H9 (cell line): Measurements from ENCODE around the gene GOLGA3. TPM values are rescaled to one million over a fixed set of nuclear protein-coding genes. Genes with fewer than 3 reads are reported as not detected.

Experiments
- DNase-seq: peaks from one replicate; pipeline ENCODE4 v3.0.0-alpha.2; 2017
- H2AFZ ChIP-seq: one replicate; pipeline ENCODE4 v1.6.1; 2013; ENCODE audit warnings: mild to moderate bottlenecking, low read length, control low read depth, moderate library complexity
- H2AK5ac ChIP-seq: 2 replicates; pipeline ENCODE4 v1.6.1; 2013; ENCODE audit warnings: low read length, control low read depth, mixed read lengths; ENCODE audit not compliant: insufficient read length
- H2BK120ac ChIP-seq: one replicate; pipeline ENCODE4 v1.6.1; 2013; ENCODE audit warnings: low read depth, mild to moderate bottlenecking, low read length, control low read depth, inconsistent platforms; ENCODE audit not compliant: poor library complexity, severe bottlenecking
- H2BK12ac ChIP-seq: 2 replicates; pipeline ENCODE4 v1.6.1; 2013; ENCODE audit warnings: low read length, control low read depth, mixed read lengths, low read depth; ENCODE audit not compliant: insufficient read length
- H2BK15ac ChIP-seq: 2 replicates; pipeline ENCODE4 v1.6.1; 2013; ENCODE audit warnings: low read depth, low read length, control low read depth
- H2BK20ac ChIP-seq: one replicate; pipeline ENCODE4 v1.6.1; 2013; ENCODE audit warnings: low read depth, mild to moderate bottlenecking, low read length, control low read depth, inconsistent platforms; ENCODE audit not compliant: poor library complexity, severe bottlenecking
- H2BK5ac ChIP-seq: 2 replicates; pipeline ENCODE4 v1.6.1; 2013; ENCODE audit warnings: low read length, control low read depth, mixed read lengths; ENCODE audit not compliant: insufficient read length
- H3K14ac ChIP-seq: 2 replicates; pipeline ENCODE4 v1.6.1; 2013; ENCODE audit warnings: low read length, control low read depth; ENCODE audit not compliant: insufficient read depth
- H3K18ac ChIP-seq: 2 replicates; pipeline ENCODE4 v1.6.1; 2013; ENCODE audit warnings: low read depth, mild to moderate bottlenecking, mixed read lengths, low read length, control low read depth; ENCODE audit not compliant: insufficient read length
- H3K23ac ChIP-seq: 2 replicates; pipeline ENCODE4 v1.6.1; 2013; ENCODE audit warnings: low read length, control low read depth, mixed read lengths, low read depth; ENCODE audit not compliant: insufficient read length
- H3K23me2 ChIP-seq: 2 replicates; pipeline ENCODE4 v1.6.1; 2013; ENCODE audit warnings: low read depth, mild to moderate bottlenecking, mixed read lengths, low read length, control low read depth; ENCODE audit not compliant: insufficient read length, poor library complexity, severe bottlenecking
- H3K27ac ChIP-seq: 2 replicates; pipeline ENCODE4 v1.5.1; 2013; ENCODE audit warnings: low read length, control low read depth, mixed read lengths, low read depth; ENCODE audit not compliant: insufficient read length
- H3K27me3 ChIP-seq: 2 replicates; pipeline ENCODE4 v1.6.1; 2013; ENCODE audit warnings: low read length, control low read depth, inconsistent platforms; ENCODE audit not compliant: insufficient read depth
- H3K4ac ChIP-seq: 2 replicates; pipeline ENCODE4 v1.6.1; 2013; ENCODE audit warnings: low read depth, mild to moderate bottlenecking, control low read depth, inconsistent platforms, low read length, moderate library complexity
- H3K4me1 ChIP-seq: 2 replicates; pipeline ENCODE4 v1.6.1; 2013; ENCODE audit warnings: low read length, control low read depth, inconsistent platforms; ENCODE audit not compliant: insufficient read depth
- H3K4me2 ChIP-seq: 2 replicates; pipeline ENCODE4 v1.6.1; 2013; ENCODE audit warnings: low read length, control low read depth, mixed read lengths; ENCODE audit not compliant: insufficient read length, insufficient read depth
- H3K56ac ChIP-seq: 2 replicates; pipeline ENCODE4 v1.6.1; 2013; ENCODE audit warnings: low read depth, mild to moderate bottlenecking, mixed read lengths, low read length, control low read depth; ENCODE audit not compliant: insufficient read length
- H3K79me1 ChIP-seq: 2 replicates; pipeline ENCODE4 v1.6.1; 2013; ENCODE audit warnings: low read depth, mild to moderate bottlenecking, moderate library complexity, low read length, control low read depth, inconsistent platforms; ENCODE audit not compliant: insufficient read depth, poor library complexity, severe bottlenecking
- H3K79me2 ChIP-seq: 2 replicates; pipeline ENCODE4 v1.6.1; 2013; ENCODE audit warnings: low read length, control low read depth, inconsistent platforms; ENCODE audit not compliant: insufficient read depth
- H3K9ac ChIP-seq: 2 replicates; pipeline ENCODE4 v1.6.1; 2013; ENCODE audit warnings: low read length, control low read depth, mixed read lengths; ENCODE audit not compliant: insufficient read length; ENCODE audit errors: extremely low read depth
- H3K9me3 ChIP-seq: one replicate; pipeline ENCODE4 v1.6.1; 2013; ENCODE audit warnings: low read depth, low read length, inconsistent platforms; ENCODE audit not compliant: control insufficient read depth
- H3T11ph ChIP-seq: one replicate; pipeline ENCODE4 v1.6.1; 2013; ENCODE audit warnings: mild to moderate bottlenecking, low read length, control low read depth, inconsistent platforms
- H4K20me1 ChIP-seq: one replicate; pipeline ENCODE4 v1.6.1; 2013; ENCODE audit not compliant: control insufficient read depth, insufficient read length, insufficient read depth
- H4K5ac ChIP-seq: 2 replicates; pipeline ENCODE4 v1.6.1; 2013; ENCODE audit warnings: low read depth, mild to moderate bottlenecking, mixed read lengths, low read length, control low read depth; ENCODE audit not compliant: insufficient read length
- H4K8ac ChIP-seq: replicated peaks from 2 replicates; pipeline ENCODE4 v1.6.1; 2013; ENCODE audit warnings: low read length, control low read depth, mixed read lengths, low read depth; ENCODE audit not compliant: insufficient read length
- H4K91ac ChIP-seq: 2 replicates; pipeline ENCODE4 v1.6.1; 2013; ENCODE audit warnings: low read depth, mild to moderate bottlenecking, moderate library complexity, mixed read lengths, low read length, control low read depth; ENCODE audit not compliant: insufficient read length
- H3K27ac Mint-ChIP-seq, 3 experiments: 2 replicates in 2 of 3; 3 replicates in 1 of 3; pipeline ENCODE4 v1.8.0; 2020 to 2021; ENCODE audit warnings: mixed read lengths in 3 of 3, mild to moderate bottlenecking in 1 of 3, moderate library complexity in 1 of 3
- H3K27me3 Mint-ChIP-seq: 2 replicates; pipeline ENCODE4 v1.8.0; 2021; ENCODE audit warnings: low read depth, mild to moderate bottlenecking, moderate library complexity, mixed read lengths
- H3K36me3 Mint-ChIP-seq, 3 experiments: 2 replicates in 2 of 3; 3 replicates in 1 of 3; pipeline ENCODE4 v1.8.0; 2020 to 2021; ENCODE audit warnings: low read depth in 3 of 3, mixed read lengths in 3 of 3; ENCODE audit not compliant: insufficient read depth in 1 of 3
- H3K4me1 Mint-ChIP-seq, 2 experiments: 2 replicates each; pipeline ENCODE4 v1.8.0; 2020; ENCODE audit warnings: mixed read lengths in 2 of 2
- H3K4me3 Mint-ChIP-seq, 2 experiments: 2 replicates in 1 of 2; 3 replicates in 1 of 2; pipeline ENCODE4 v1.8.0; 2020 to 2021; ENCODE audit warnings: mild to moderate bottlenecking in 2 of 2, mixed read lengths in 2 of 2, moderate library complexity in 1 of 2
- H3K9me3 Mint-ChIP-seq, 2 experiments: 2 replicates in 1 of 2; 3 replicates in 1 of 2; pipeline ENCODE4 v1.8.0; 2020; ENCODE audit warnings: mild to moderate bottlenecking in 2 of 2, mixed read lengths in 2 of 2, moderate library complexity in 1 of 2
- WGBS: extraction: QIAGEN DNeasy Blood & Tissue Kit; methylation state at CpG from one replicate; pipeline ENCODE4 v1.1.7; 2013; ENCODE audit warnings: missing lambda C conversion rate, low lambda C conversion rate, mixed read lengths; ENCODE audit not compliant: insufficient read length; ENCODE audit errors: extremely low coverage; 5-methylcytosine and 5-hydroxymethylcytosine counted together
- total RNA-seq: library from RNA; stranded (reverse); gene quantifications from 2 replicates; pipeline ENCODE4 v1.2.1, GENCODE V29; 2021
- TF ChIP-seq, protein P1 (sequence below): fragments of 200-600 bp; sonication (generic); conservative IDR thresholded peaks from 3 replicates; pipeline ENCODE4 v1.8.0; 2021; ENCODE audit warnings: antibody characterized with exemption, mild to moderate bottlenecking

The GOLGA3 gene
- total RNA-seq, 1 experiment from 2014 or later = 40.1 TPM

DNA sequence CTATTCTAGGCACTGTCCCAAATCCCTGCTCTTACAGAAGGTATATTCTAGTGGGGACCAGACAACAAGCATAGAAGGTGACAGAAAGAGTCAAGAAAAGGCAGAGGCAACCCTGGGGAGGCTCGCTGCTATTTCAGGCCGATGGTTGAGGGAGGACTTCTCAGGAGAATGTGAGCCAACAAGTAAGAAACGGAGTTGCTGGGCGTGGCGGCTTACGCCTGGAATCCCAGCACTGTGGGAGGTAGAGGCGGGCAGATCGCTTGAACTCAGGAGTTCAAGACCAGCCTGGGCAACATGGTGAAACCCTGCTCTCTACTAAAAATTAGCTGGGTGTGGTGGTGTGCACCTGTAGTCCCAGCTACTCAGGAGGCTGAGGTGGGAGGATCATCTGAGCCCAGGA is 4.7 kb upstream of the GOLGA3 start:
- no peaks in the 10 kb centered on the region for H3K79me1 ChIP-seq
- H3K4me1 Mint-ChIP-seq = peaks cover 4 to 7% of the 10 kb centered on the region in 2 experiments; a peak in 3 of 4 replicates
- no peak overlapping the region for H2BK20ac ChIP-seq
- H4K91ac ChIP-seq = no peak overlapping the region
- no peak overlapping the region for H2BK5ac ChIP-seq
- H3K79me2 ChIP-seq = no peaks in the 10 kb centered on the region
- TF ChIP-seq, protein P1, sequence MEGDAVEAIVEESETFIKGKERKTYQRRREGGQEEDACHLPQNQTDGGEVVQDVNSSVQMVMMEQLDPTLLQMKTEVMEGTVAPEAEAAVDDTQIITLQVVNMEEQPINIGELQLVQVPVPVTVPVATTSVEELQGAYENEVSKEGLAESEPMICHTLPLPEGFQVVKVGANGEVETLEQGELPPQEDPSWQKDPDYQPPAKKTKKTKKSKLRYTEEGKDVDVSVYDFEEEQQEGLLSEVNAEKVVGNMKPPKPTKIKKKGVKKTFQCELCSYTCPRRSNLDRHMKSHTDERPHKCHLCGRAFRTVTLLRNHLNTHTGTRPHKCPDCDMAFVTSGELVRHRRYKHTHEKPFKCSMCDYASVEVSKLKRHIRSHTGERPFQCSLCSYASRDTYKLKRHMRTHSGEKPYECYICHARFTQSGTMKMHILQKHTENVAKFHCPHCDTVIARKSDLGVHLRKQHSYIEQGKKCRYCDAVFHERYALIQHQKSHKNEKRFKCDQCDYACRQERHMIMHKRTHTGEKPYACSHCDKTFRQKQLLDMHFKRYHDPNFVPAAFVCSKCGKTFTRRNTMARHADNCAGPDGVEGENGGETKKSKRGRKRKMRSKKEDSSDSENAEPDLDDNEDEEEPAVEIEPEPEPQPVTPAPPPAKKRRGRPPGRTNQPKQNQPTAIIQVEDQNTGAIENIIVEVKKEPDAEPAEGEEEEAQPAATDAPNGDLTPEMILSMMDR = no peak
- no peak overlapping the region for H3K27ac ChIP-seq
- H2BK12ac ChIP-seq = no peak overlapping the region
- H3K9me3 ChIP-seq = no peaks in the 10 kb centered on the region
- no peak overlapping the region for H2BK120ac ChIP-seq
- H3K9ac ChIP-seq = no peak overlapping the region
- H3K27me3 Mint-ChIP-seq = no peaks in the 10 kb centered on the region
- no peak overlapping the region for H3K4ac ChIP-seq
- H3K4me2 ChIP-seq = no peak overlapping the region
- H3K4me1 ChIP-seq = no peaks in the 10 kb centered on the region
- H3K27ac Mint-ChIP-seq = 0 out of 7 replicates have a peak overlapping the region, but pooled peaks of 1 of the 3 experiments have one; percentile 35
- no peak overlapping the region for H3K14ac ChIP-seq
- H2AK5ac ChIP-seq = no peak overlapping the region
- H3K18ac ChIP-seq = no peak overlapping the region
- H3K9me3 Mint-ChIP-seq = no peaks in the 10 kb centered on the region
- no peak overlapping the region for H3K23ac ChIP-seq
- no CpG with 5 or more reads among the region's 8 CpGs for WGBS
- H3K4me3 Mint-ChIP-seq = no peak overlapping the region; a peak in 1 of 5 replicates
- no peak overlapping the region for H4K5ac ChIP-seq
- H4K8ac ChIP-seq = no peak overlapping the region
- H3K56ac ChIP-seq = no peak overlapping the region
- no peaks in the 10 kb centered on the region for H4K20me1 ChIP-seq
- H2BK15ac ChIP-seq = no peak overlapping the region
- no peak overlapping the region for H2AFZ ChIP-seq
- no peak for DNase-seq
- H3K27me3 ChIP-seq = no peaks in the 10 kb centered on the region
- no peak overlapping the region for H3T11ph ChIP-seq
- peaks cover 0 to 12% (median 0%) of the 10 kb centered on the region in 3 experiments; a peak in 3 of 7 replicates for H3K36me3 Mint-ChIP-seq
- H3K23me2 ChIP-seq = peaks cover 5% of the 10 kb centered on the region
